Epithelial cell of esophagus (primary cell): ENCODE results near the gene ANTXR2.
A peak's percentile ranks its signal among the peaks of the same experiment; 100 is the strongest.

Source experiments
- DNase-seq: peaks from one replicate; pipeline ENCODE4 v3.0.0; 2010; ENCODE audit warnings: low read depth
- H3K4me3 ChIP-seq: 2 replicates; pipeline ENCODE4 v1.5.1; 2011; ENCODE audit warnings: mild to moderate bottlenecking, low read length, control low read depth
- TF ChIP-seq, protein P1 (sequence below): IDR thresholded peaks from 2 replicates; pipeline ENCODE4 v1.5.1; 2011; ENCODE audit warnings: low read depth, mild to moderate bottlenecking, low read length, control low read depth, inconsistent platforms; ENCODE audit not compliant: insufficient read depth; ENCODE audit errors: missing control alignments

The ANTXR2 gene

DNA sequence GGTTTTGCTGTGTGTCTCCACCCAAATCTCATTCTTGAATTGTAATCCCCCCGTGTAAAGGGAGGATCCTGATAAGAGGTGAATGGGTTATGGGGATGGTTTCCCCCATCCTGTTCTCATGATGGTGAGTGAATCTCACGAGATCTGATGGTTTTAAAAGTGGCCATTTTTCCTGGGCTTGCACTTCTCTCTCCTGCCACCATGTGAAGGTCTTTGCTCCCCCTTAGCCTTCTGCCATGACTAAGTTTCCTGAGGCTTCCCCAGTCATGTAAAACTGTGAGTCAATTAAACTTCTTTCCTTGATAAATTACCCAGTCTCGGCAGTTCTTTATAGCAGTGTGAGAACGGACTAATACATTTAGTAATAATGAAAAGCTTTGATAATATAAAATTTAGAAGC is 46.9 kb downstream of the ANTXR2 start:
- peak; percentile 17 for DNase-seq
- H3K4me3 ChIP-seq, result no peak overlapping the region
- TF ChIP-seq, protein P1, sequence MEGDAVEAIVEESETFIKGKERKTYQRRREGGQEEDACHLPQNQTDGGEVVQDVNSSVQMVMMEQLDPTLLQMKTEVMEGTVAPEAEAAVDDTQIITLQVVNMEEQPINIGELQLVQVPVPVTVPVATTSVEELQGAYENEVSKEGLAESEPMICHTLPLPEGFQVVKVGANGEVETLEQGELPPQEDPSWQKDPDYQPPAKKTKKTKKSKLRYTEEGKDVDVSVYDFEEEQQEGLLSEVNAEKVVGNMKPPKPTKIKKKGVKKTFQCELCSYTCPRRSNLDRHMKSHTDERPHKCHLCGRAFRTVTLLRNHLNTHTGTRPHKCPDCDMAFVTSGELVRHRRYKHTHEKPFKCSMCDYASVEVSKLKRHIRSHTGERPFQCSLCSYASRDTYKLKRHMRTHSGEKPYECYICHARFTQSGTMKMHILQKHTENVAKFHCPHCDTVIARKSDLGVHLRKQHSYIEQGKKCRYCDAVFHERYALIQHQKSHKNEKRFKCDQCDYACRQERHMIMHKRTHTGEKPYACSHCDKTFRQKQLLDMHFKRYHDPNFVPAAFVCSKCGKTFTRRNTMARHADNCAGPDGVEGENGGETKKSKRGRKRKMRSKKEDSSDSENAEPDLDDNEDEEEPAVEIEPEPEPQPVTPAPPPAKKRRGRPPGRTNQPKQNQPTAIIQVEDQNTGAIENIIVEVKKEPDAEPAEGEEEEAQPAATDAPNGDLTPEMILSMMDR, result no peak

- no peak overlapping the region for H3K4me3 ChIP-seq
- no peak for DNase-seq
- TF ChIP-seq, protein P1, result no peak
Measured at GRCh38 chr4:80024335-80024734, 48.7 kb downstream of the ANTXR2 start.

DNA sequence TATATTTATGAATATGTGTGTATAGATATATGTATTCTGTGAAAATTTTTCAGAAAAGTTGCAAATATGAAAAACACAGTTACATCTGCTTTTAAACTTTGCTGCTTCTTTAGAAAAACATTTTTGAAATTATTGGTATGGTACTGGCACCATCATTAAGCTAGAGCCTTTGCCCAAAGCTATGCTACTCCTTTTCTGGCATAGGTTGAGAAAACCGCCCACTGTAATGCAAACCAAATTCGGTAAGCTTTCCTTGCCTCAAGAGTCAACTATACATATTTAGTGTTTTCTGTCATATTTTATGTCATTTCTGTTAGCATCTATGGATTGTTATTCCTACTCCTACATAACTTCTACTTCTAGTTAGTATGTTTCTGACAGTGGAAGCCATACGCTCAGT is 50.7 kb downstream of the ANTXR2 start:
- no peak overlapping the region for H3K4me3 ChIP-seq
- DNase-seq, result no peak
- TF ChIP-seq, protein P1, result no peak

GRCh38 chr4:80017125-80017854 is 55.7 kb downstream of the ANTXR2 start:
- no peak overlapping the region for H3K4me3 ChIP-seq
- TF ChIP-seq, protein P1, result no peak
- peak; percentile 85 for DNase-seq

DNA sequence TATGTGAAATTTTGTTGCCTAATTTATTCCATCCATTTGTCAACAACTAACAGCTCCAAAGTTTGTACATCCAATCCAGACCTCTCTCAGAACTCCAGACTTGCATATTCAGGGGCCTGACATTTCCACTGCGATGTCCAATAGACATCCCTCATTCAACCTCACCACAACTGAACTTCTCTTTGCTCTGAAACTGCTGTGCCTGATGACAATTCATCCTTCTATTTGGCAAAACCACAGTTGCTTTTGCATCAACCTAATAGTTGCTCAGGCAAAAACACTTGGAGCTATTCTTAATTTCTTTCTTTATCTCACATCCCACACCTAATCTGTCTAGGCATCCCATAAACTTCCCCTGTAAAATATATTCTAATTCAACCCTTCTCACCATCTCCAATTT is 56.5 kb downstream of the ANTXR2 start:
- DNase-seq, result no peak
- TF ChIP-seq, protein P1, result no peak
- H3K4me3 ChIP-seq, result no peak overlapping the region

- no peak for DNase-seq
- TF ChIP-seq, protein P1, result no peak
- H3K4me3 ChIP-seq, result no peak overlapping the region
Measured at GRCh38 chr4:80015407-80016189, 57.4 kb downstream of the ANTXR2 start.

DNA sequence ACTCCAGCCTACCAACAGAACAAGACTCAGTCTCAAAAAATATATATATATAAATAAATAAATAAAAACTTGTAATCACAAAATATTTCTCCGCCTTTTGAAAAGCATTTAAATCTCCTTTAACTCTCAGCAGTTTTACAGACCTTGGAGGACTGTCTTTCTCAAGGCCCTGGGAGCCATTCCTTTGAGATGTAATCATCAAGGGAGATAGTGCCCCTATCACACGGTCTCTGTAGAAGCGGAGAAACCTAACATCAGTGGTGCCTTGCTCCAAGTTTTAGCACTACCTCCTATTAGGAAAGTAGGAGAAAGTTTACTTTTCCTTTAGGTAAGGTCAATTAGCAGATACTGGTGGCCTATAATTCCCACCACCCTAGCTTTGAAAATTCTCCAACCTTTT is 58.5 kb downstream of the ANTXR2 start:
- DNase-seq, result no peak
- TF ChIP-seq, protein P1, result no peak
- H3K4me3 ChIP-seq, result no peak overlapping the region
